DMS79 (cell line): ENCODE results near the gene CLDN5.

Experiments
- DNase-seq: peaks from one replicate; lab custom pipeline; 2025; lab: John Stamatoyannopoulos, UW

CLDN5 gene

GRCh38 chr22:19524170-19525115 lies at the start of gene CLDN5:
TSS of gene CLDN5 (minus strand) at chr22:19524410. CDS start at chr22:19524255, 155 bp downstream.
- peak; percentile 28 for DNase-seq

DNA sequence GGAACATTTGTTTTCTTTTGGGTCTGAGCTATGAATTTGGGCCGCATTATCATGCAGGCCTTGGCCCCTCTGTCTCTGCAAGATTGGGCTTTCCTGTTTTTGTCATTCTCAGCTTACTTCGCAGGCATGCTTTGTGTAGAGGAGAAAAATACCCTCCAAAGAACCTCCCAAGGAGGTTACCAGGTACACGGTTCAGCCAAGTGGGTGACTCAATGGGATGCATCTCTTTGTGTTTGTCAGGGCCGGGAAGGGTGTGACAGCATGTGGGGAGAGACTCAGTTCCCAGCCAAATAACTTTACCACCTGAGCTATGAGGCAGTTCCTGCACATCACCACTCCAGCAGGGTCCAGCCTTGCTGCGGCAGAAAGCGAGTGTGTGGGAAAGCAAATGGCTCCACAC lies 47.8 kb upstream of the CLDN5 start:
- no peak for DNase-seq

GRCh38 chr22:19571207-19571795 lies 47.1 kb upstream of the CLDN5 start:
- no peak for DNase-seq

- no peak for DNase-seq
These were observed 45.8 kb upstream of the CLDN5 start for GRCh38 chr22:19569976-19570375.

GRCh38 chr22:19569276-19569640 lies 45.0 kb upstream of the CLDN5 start:
- DNase-seq: no peak

GRCh38 chr22:19568337-19569275 lies 44.4 kb upstream of the CLDN5 start:
- no peak for DNase-seq

- no peak for DNase-seq
These were observed 43.2 kb upstream of the CLDN5 start for GRCh38 chr22:19567157-19568009.

- DNase-seq: no peak
These were observed 42.3 kb upstream of the CLDN5 start for GRCh38 chr22:19566279-19567156.

- DNase-seq: no peak
These were observed 41.4 kb upstream of the CLDN5 start for GRCh38 chr22:19565382-19566278.

DNA sequence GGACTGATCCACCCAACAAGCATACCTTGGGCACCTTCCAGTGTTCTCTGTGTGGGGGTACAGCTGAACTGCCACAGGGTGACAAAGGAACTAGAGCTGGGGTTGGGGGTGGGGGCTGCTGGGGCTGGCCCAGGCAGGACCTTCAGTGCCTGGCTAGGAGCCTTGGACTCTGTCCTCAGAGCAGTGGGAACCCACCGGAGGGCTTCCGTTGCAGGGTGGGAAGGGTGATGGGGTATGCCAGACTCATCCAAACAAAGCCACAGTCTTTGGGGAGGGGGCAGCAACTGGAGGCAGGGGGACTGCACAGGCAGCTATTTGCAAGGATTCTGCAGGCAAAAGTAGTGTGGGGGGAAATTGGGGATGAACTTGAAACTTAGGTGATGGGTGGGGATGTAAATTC lies 35.7 kb upstream of the CLDN5 start:
- no peak for DNase-seq

DNA sequence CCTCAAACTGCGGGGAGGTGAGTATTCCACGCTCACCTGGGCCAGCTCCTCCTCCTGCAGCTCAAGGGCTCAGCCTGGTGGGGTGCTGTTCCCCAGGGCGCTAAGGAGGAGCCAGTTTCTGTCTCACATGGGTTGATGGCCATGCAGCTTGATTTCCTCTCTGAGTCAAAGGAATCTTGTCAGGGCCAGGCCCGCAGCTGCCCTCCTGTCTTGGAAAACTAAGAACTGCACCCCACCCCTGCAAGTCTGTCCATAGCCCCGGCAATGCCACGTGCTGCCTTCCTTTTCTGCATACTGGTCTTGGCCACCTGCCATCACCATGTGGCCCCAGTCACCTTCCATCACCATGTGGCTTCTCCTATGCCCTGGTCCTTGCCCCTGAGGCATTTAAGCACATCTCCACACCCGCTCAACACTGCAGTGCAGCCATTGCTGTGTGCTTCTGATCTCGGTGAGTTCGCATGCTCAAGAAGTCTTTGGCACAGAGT lies 35.2 kb upstream of the CLDN5 start:
- no peak for DNase-seq

DNA sequence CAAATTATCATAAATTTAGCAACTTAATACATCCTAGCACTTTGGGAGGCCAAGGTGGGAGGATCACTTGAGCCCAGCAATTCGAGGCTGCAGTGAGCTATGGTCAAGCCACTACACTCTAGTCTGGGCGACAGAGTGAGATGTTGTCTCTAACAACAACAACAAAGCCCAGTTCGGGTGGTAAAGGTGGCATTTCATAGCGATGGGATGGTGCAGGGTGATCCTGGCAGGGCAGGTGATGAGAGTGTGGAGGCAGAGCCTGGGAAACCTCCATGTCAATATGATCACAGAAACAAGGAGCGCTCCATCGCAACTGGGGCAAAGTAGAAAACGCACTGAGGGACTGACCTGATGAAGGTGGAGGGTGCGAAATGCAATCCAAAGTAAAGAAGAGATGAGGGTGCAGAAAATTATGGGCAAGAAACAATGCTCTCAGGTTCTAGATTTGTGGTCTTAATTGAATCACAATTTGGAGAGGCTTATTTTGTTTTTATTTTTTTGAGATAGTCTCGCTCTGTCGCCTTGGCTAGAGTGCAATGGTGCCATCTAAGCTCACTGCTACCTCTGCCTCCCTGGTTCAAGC lies 32.8 kb upstream of the CLDN5 start:
- DNase-seq: no peak

- no peak for DNase-seq
These were observed 31.4 kb upstream of the CLDN5 start for GRCh38 chr22:19555651-19556050.

GRCh38 chr22:19554834-19555404 lies 30.7 kb upstream of the CLDN5 start:
- no peak for DNase-seq

GRCh38 chr22:19553201-19553600 lies 29.0 kb upstream of the CLDN5 start:
- DNase-seq: no peak

GRCh38 chr22:19550382-19550781 lies 26.2 kb upstream of the CLDN5 start:
- DNase-seq: no peak

DNA sequence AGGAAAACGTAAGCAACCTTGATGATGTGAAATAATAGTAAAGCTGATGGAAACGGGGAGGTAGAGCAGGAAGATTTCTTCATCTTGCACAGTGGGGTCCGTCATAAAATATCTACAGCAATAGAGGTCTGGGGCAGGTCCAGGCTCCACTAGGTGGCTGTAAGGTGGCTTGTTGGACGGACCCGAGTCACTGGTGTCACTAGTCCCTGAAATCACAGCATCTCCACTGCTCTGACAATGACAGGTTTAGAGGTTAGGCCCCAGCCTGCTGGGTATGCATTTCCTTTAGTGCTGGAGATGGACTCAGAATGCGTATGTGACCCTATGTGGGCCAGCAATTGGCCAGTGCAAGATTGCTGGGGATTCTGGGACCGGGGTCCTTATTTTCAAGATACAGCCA lies 25.2 kb upstream of the CLDN5 start:
- DNase-seq: no peak

GRCh38 chr22:19548964-19549363 lies 24.8 kb upstream of the CLDN5 start:
- DNase-seq: no peak
